GM21526 (cell line): ENCODE results near the gene L1CAM.

Experiments used
- ATAC-seq: cut with Tn5 transposase; IDR thresholded peaks from one replicate; pipeline ENCODE4 v1.9.1; 2021; ENCODE audit warnings: moderate library complexity; ENCODE audit not compliant: unreplicated experiment, low FRiP score

The L1CAM gene

GRCh38 chrX:153905481-153906095 is 19.6 kb upstream of the L1CAM start:
- no peak for ATAC-seq

- no peak for ATAC-seq
Observed at GRCh38 chrX:153903991-153904957, 18.3 kb upstream of the L1CAM start, which contains the start of gene AVPR2. Gene AVPR2, plus strand, starts transcription at chrX:153904673. Its CDS starts 473 bp downstream, at chrX:153905146.

DNA sequence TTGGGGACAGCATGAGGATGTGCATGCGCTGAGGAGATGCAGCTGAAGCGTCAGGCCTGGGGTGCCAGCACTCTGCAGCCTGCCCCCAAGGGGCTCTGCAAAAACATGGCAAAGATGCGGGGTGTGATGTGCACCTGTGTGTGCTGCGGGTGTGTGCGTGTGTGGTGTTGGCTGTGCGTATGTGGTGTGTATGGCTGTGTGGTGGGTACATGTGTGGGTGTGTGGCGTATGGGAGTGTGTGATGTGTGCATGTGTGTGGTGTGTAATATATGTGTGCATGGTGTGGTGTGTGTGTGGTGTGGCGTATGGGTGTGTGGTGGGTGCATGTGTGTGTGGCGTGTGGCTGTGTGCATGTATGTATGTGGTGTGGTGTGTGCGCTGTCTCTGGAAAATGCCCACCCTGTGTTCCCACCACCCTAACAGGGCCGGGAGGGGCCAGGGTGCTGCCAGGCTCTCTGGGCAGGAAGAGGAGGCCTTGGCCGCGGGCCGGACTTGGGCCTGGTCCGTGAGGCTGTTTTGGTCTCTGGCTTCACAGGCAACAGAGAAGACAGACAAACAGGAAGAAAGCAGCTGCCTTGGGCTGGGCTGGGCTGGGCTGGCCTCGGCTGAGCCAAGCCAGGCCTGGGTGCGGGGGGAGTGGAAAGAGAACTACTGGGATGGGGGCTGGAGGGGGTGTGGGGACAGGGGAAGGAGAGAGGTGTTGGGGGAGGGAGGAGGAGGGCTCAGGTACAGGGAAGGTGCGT is 17.4 kb upstream of the L1CAM start:
- no peak for ATAC-seq

- no peak for ATAC-seq
Observed at GRCh38 chrX:153902385-153902784, 16.4 kb upstream of the L1CAM start.

DNA sequence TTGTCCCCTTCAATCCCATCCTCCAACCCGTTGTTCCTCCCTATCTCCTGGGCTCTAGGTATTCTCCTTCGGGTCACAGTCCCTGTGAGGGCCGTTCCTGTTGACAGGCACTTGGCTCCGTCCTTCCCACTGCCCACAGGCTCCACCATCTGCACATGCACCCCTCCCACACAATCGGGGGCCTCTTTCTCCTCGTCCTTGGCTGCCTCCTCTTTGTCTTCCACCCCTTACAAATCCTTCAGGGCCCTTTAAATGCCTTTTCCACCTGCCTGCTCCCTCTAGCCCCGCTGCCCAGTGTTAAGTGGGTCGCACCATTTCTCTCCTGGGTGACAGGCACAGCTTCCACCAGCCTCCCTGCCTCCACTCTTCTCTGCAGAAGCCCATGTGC is 15.8 kb upstream of the L1CAM start:
- ATAC-seq = no peak

- peak; percentile 64 for ATAC-seq
Observed at GRCh38 chrX:153900831-153901752, 15.1 kb upstream of the L1CAM start.

DNA sequence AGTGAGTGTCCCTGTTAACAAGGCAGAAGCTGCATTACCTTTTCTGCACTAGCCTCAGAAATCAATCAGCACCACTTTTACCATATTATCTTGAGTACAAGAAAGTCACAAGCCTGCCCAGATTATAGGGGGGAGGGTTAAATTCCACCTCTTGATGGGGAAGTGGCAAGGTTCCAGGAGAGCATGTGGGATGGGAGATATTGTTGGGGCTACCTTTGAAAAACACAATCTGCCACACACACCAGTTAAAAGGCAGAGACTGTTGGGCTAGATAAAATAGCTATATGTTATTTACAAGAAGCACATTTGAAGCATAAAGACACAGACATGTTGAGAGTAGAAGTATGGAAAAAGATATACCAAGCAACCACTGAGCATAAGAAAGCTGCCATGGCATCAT is 11.9 kb upstream of the L1CAM start:
- no peak for ATAC-seq

DNA sequence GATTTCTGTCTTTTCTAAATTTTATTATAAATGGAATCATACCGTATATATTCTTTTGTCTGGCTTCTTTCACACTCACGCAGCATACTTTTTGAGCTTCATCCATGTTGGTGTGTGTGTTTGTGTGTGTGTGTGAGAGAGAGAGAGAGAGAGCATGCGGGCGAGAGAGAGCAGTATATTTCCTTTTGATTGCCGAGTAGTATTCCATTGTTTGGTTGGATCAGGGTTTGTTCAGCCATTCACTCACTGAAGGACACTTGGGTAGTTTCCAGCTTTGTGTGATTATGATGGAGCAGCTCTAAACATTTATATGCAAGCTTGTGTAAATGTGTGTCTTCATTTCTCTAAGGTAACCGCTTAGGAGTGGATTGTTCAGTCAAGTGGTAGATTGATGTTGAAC is 3.1 kb upstream of the L1CAM start:
- ATAC-seq = no peak

DNA sequence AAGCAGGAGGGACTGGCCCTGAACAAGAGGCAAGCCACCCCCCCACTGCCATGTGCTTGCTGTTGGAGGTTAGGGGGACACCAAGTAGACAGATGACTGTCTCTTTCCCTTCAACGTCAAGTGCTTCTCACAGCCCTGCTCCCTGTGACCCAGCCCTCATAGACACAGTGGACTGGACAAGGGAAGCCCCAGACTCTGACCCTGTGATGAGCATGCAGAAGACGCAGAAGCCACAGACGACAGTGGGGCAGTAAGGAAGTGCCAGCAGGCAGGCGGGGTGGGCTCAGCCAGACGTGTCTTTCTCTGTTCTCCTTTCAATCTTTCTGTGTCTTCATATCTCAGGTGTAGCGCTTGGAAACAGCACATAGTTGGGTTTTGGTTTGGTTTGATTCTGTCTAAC is 2.4 kb upstream of the L1CAM start:
- no peak for ATAC-seq

- ATAC-seq = no peak
Observed at GRCh38 chrX:153887385-153887784, 1.4 kb upstream of the L1CAM start.

DNA sequence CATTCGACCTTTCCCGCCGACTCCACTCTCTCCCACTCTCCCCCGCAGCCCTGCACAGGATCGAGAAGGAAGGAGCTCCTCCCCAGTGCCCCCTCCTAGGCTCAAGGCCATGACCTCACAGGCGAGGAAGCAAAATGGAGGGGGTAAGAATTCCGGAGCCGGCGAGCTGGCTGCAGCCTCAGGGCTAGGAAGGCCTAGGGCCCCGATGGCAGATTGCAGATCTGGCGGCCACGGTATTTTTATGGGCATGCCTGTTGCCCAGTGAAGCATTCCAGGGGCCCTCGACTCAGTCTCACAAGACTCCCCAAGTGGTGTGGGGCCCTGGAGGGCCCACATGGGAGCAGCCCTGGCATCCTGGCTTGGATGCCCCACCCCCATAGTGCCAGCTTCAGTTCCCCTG is 942 bp upstream of the L1CAM start:
- no peak for ATAC-seq

GRCh38 chrX:153885208-153885787 is 675 bp downstream of the L1CAM start:
- ATAC-seq = no peak

GRCh38 chrX:153884590-153884989 is 1.4 kb downstream of the L1CAM start:
- ATAC-seq = no peak

DNA sequence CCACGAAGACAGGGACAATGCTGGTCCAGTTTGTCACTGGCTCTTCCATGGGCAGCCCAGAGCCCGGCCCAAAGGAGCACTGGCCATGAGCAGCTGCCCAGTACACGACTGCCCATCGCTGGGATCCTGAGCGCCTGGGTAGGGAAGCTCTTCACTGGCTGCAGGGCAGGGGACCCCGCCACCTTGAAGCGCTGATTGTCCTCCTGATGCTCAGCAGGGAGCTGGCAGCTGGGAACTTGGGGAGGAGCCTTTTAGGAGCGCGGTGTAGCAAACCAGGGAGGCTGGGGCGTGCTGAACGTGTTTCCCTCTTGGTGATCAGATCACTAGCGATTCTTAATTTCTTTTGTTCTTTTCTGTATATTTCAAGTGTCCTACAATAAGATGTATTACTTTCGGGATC is 1.8 kb downstream of the L1CAM start:
- no peak for ATAC-seq

DNA sequence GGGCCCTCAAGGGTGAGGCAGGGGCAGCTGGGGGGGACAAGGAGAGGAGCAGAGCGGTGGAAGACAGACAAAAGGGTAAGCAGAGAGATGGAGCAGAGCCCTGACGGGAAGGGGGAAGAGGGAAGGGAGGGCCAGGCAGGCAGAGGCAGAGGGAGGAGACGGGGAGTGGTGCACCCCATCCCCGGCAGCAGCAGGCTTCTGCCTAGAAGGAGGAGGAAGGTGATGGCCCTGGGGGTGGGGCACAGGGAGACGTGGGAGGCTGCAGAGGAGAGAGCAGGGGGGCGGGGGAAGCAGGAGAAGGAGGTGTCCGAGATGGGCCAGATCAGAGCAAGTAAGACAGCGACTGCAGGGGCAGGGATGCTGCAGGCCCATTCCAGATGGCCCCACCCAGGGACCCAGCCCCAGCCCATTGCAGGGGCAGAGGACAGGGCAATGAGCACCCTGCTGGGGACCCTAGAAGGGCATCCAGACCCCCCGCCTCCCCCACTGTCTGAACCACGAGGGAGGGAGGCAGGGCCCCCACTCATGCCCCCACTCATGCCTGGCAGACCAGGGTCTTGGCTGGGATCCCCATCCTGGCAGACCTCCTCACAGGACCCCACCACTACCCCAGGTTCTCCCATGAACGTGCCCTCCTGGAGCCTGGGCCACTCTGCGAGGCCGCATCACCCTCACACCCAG is 2.7 kb downstream of the L1CAM start:
- ATAC-seq = no peak

DNA sequence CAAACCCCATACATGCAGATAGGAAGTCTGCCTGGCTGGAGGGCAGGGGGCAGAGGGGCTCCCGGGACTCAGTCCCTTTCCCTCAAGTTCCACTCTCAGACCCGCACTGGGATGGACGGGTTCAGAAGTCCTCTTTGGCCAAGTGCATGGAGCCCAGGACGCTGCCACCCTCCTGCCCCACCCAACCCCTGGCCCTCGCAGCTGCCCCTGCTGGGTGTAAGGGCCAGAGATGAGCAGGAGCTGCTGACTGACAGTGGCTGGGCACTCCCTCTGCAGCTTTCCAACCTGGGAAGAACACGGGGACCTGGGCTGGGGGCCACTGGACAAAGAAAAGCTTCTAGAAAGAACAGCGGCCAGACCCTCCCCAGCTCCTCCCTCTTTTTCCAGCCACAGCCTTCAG is 3.4 kb downstream of the L1CAM start:
- ATAC-seq = no peak

DNA sequence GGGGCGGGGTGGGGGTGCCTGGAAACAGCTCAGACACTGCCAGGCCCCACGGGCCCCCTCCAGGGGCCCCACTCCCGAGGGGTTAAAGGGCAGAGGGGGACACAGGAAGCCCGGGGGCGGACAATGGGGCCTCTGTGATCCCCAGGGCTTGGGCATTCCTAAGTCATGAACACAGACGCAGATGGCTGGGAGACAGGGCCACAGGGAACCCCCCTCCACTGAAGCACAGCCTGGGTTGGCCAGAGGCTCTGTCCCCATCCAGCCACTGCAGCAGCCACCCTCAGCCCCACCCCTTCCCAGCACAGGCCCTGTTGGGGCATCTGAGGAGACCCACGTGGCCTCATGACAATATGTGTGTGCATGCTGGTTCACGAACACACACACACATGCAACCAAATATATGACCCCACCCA is 3.9 kb downstream of the L1CAM start:
- no peak for ATAC-seq

- ATAC-seq = no peak
Observed at GRCh38 chrX:153881281-153881680, 4.7 kb downstream of the L1CAM start.

- no peak for ATAC-seq
Observed at GRCh38 chrX:153880440-153880815, 5.5 kb downstream of the L1CAM start.
